Mucosa of descending colon (tissue), 3 donors: ENCODE data around the gene PRCC. TPM values are rescaled to one million over a fixed set of nuclear protein-coding genes. Genes with fewer than 3 reads are reported as not detected.

ENCODE experiments used
- ATAC-seq: fragments of 200-7000 bp; cut with Tn5 transposase; one replicate; pipeline ENCODE4 v1.9.1; 2020; ENCODE audit warnings: mild to moderate bottlenecking, moderate library complexity
- DNase-seq, 3 donors: peaks; one replicate each; pipeline ENCODE4 v3.0.0-alpha.2; 2020
- H3K36me3 ChIP-seq: fragments of 200-600 bp; one replicate; pipeline ENCODE4 v1.8.0; 2021; ENCODE audit warnings: low read depth, mild to moderate bottlenecking
- H3K4me1 ChIP-seq: fragments of 200-600 bp; one replicate; pipeline ENCODE4 v1.8.0; 2021; ENCODE audit warnings: low read depth, mild to moderate bottlenecking
- H3K4me3 ChIP-seq: fragments of 200-600 bp; one replicate; pipeline ENCODE4 v1.8.0; 2021; ENCODE audit warnings: mild to moderate bottlenecking
- H3K9me3 ChIP-seq: fragments of 200-600 bp; one replicate; pipeline ENCODE4 v1.8.0; 2021; ENCODE audit warnings: mild to moderate bottlenecking
- intact Hi-C, 2 donors: fragments of 100-400 bp; cut with DNase I in 1 of 2; cut with micrococcal nuclease in 1 of 2; formaldehyde crosslinking; loops; one replicate each; pipeline versions ENCODE4 v1.11.0 to v1.11.1; 2022; cut with DNase I, micrococcal nuclease
- total RNA-seq, 3 donors: library from RNA; stranded (reverse); fragmentation: NEBNext Ultra II Directional in 2 of 3; extraction: Animal tissue kit (Norgen Biotek cat#: 25700) in 2 of 3; gene quantifications; one replicate each; pipeline versions ENCODE4 v1.2.1 to v1.2.4, GENCODE V29; 2021 to 2023
- TF ChIP-seq, protein P1 (sequence below): fragments of 200-600 bp; IDR thresholded peaks from one replicate; pipeline ENCODE4 v1.8.0; 2022; ENCODE audit warnings: antibody characterized with exemption, mild to moderate bottlenecking
- donor health status: DM: no; HTN: no; CAD: no; lungs with moderate emphysema.
- donor health status: DM: no; HTN: no; CAD: no.
- donor health status: DM: no; HTN: yes; CAD: no.

Gene PRCC
- total RNA-seq, 3 donors from 2014 or later = 55.0 to 66.1 (median 59.2) TPM

DNA sequence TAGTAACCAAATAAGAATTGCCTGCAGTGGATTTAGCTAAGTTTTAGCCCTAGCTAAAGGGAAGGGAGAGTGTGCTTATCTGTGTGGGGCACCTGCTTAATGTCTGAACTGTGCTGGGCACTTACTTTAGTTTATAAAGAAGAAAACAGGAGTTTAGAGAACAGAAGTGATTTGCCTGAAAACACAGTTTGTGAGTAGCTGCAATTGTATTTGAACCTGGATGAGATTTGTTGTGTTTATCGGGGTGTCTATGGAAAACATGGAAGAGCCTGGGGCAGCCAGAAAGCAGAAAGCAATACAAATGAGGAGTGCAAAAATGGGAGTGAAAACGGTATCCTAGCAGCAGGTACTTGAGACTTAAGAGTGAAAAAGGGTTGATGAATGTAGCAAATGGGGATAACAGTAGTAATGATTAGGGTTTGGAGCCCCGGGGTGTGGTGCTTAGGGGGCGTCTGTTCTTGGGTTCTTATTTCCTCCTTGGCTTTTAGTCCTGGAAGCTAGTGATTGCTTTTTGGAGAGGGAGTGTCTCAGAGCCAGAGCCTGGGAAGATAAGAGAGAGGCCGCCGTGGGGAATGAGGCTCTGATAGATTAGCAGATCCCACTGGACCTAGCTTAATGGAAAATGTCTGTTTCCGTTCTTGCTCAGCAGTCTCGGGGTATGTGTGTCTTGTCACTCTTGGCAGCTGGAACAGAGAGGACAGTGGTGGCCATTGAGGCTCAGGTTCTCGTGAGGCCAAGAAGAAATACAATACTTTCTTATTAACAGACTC, 5.6 kb downstream of the PRCC start:
- TF ChIP-seq, protein P1, sequence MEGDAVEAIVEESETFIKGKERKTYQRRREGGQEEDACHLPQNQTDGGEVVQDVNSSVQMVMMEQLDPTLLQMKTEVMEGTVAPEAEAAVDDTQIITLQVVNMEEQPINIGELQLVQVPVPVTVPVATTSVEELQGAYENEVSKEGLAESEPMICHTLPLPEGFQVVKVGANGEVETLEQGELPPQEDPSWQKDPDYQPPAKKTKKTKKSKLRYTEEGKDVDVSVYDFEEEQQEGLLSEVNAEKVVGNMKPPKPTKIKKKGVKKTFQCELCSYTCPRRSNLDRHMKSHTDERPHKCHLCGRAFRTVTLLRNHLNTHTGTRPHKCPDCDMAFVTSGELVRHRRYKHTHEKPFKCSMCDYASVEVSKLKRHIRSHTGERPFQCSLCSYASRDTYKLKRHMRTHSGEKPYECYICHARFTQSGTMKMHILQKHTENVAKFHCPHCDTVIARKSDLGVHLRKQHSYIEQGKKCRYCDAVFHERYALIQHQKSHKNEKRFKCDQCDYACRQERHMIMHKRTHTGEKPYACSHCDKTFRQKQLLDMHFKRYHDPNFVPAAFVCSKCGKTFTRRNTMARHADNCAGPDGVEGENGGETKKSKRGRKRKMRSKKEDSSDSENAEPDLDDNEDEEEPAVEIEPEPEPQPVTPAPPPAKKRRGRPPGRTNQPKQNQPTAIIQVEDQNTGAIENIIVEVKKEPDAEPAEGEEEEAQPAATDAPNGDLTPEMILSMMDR = no peak
- H3K9me3 ChIP-seq = no peaks in the 10 kb centered on the region
- no peak overlapping the region for H3K4me3 ChIP-seq
- H3K4me1 ChIP-seq = peaks cover 17% of the 10 kb centered on the region
- intact Hi-C loops = no loop called here
- ATAC-seq = no peak
- no peaks in the 10 kb centered on the region for H3K36me3 ChIP-seq
- DNase-seq = no peak

DNA sequence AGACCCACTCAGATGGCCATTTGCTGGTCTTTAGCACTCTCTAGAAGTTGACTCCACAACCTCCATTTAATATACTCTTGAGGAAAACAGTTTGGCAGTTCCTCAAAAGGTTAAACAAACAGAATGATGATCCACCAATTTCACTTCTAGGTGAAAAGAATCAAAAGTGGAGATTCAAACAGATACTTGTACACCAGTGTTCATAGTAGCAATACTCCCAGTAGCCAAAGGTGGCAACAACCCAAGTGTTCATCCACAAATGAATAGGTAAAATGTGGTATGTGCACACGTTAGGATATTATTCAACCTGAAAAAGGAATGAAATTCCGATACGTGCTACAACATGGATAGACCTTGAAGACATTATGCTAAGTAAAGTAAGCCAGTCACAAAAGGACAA, 6.3 kb downstream of the PRCC start:
- H3K4me3 ChIP-seq = no peak overlapping the region
- no peak for DNase-seq
- peaks cover 17% of the 10 kb centered on the region for H3K4me1 ChIP-seq
- no peaks in the 10 kb centered on the region for H3K9me3 ChIP-seq
- ATAC-seq = no peak
- H3K36me3 ChIP-seq = no peaks in the 10 kb centered on the region
- intact Hi-C loops = no loop called here
- TF ChIP-seq, protein P1 = no peak

DNA sequence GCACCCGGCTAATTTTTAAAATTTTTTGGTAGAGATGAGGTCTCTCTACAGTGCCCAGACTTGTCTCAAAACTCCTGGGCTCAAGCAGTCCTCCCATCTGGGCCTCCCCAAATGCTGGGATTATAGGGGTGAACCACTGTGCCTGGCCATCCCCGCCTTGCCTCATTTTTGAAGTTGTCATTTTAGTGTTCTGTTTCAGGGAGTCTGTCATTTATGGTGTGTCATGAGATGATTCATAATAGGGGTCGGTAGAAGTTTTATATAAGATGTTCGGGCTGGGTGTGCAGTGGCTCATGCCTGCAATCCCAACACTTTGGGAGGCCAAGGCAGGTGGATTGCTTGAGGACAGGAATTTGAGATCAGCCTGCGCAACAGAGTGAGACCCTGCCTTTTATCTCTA, 8.5 kb downstream of the PRCC start:
- intact Hi-C loops = no loop called here
- no peak overlapping the region for H3K4me3 ChIP-seq
- no peaks in the 10 kb centered on the region for H3K4me1 ChIP-seq
- ATAC-seq = no peak
- no peaks in the 10 kb centered on the region for H3K9me3 ChIP-seq
- no peak for DNase-seq
- TF ChIP-seq, protein P1 = no peak
- no peaks in the 10 kb centered on the region for H3K36me3 ChIP-seq

DNA sequence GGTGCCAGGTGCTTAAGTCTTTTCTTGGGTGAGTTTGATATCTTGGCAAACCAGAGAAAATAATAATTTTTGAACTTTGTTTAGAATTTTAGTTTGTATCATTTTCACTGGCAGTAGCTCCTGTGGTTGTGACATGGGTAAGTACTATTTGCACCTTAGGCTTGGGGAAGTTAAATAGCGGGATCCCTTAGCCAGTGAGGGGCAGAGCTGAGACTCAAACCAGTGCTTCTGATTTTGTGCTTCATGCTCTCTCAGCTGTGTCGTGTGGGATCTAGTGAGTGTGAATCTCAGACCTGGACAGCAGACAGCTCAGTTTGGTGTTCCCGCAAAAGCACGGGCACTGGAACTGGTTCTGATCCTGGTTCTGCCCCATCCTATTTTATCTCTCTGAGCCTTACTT, 9.6 kb downstream of the PRCC start:
- ATAC-seq = no peak
- intact Hi-C loops = no loop called here
- Histone ChIP-seq H3K9me3 (no peaks in the 10 kb centered on the region), H3K36me3 (no peaks in the 10 kb centered on the region), H3K4me1 (no peaks in the 10 kb centered on the region), H3K4me3 (no peak overlapping the region)
- TF ChIP-seq, protein P1 = no peak
- no peak for DNase-seq

DNA sequence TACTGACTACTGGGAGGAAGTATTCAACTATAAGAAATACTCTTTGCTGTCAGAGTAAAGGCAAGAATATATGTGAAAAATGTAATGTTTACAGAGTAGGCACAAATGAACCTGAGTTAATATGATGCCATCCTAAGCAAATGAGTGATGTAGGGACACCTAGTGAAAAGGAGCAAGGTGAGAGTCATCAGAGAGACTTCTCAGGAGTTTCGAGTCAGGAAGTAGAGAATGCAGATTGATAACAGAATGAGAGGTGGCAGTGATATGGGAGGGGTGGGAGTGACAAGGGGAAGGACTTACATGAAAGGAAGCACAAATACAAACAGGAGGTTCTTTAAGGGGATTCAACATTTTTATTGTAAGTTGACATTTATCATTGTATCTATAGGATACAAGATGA, 10.2 kb downstream of the PRCC start:
- no peak for ATAC-seq
- TF ChIP-seq, protein P1 = no peak

More for the DNA sequence above, 10.2 kb downstream of the PRCC start:
- intact Hi-C loops = no loop called here
- Histone ChIP-seq H3K36me3 (no peaks in the 10 kb centered on the region), H3K4me1 (no peaks in the 10 kb centered on the region), H3K9me3 (no peaks in the 10 kb centered on the region), H3K4me3 (no peak overlapping the region)
- DNase-seq = no peak
